Stimulated activated naive CD4-positive, alpha-beta T cell (primary cell): ENCODE data around the gene CLASP1.
"Not testable (repeated sequence)": the region's sequence is repeated elsewhere in the genome, so short reads cannot be mapped to it uniquely, and the experiment has no call there.

Source experiments
- DNase-seq, 6 experiments: peaks; one replicate each; lab custom pipeline; 2025; lab: John Stamatoyannopoulos, UW

CLASP1 gene

GRCh38 chr2:121374412-121375075, 274.7 kb downstream of the CLASP1 start:
- DNase-seq = not testable (repeated sequence)

GRCh38 chr2:121372721-121373353, 276.4 kb downstream of the CLASP1 start:
- no peak for DNase-seq

- DNase-seq = no peak
Observed at GRCh38 chr2:121372082-121372481, 277.2 kb downstream of the CLASP1 start.

- DNase-seq = no peak
Observed at GRCh38 chr2:121368836-121369235, 280.4 kb downstream of the CLASP1 start.

GRCh38 chr2:121368155-121368554, 281.1 kb downstream of the CLASP1 start:
- no peak for DNase-seq

GRCh38 chr2:121367246-121367900, 281.9 kb downstream of the CLASP1 start:
- no peak for DNase-seq

GRCh38 chr2:121366040-121366439, 283.2 kb downstream of the CLASP1 start:
- no peak for DNase-seq

GRCh38 chr2:121365061-121365460, 284.2 kb downstream of the CLASP1 start:
- DNase-seq = no peak

- no peak for DNase-seq
Observed at GRCh38 chr2:121363632-121364420, 285.4 kb downstream of the CLASP1 start.

- no peak for DNase-seq
Observed at GRCh38 chr2:121362774-121363173, 286.5 kb downstream of the CLASP1 start.

GRCh38 chr2:121362226-121362625, 287.0 kb downstream of the CLASP1 start:
- no peak for DNase-seq

GRCh38 chr2:121360566-121361300, 288.5 kb downstream of the CLASP1 start:
- DNase-seq = no peak

- no peak for DNase-seq
Observed at GRCh38 chr2:121359716-121360565, 289.3 kb downstream of the CLASP1 start.

- DNase-seq = no peak
Observed at GRCh38 chr2:121359170-121359569, 290.1 kb downstream of the CLASP1 start.

- DNase-seq = no peak
Observed at GRCh38 chr2:121358291-121358690, 291.0 kb downstream of the CLASP1 start.

GRCh38 chr2:121356058-121356640, 293.1 kb downstream of the CLASP1 start:
- DNase-seq = no peak

- DNase-seq = no peak
Observed at GRCh38 chr2:121355488-121355887, 293.8 kb downstream of the CLASP1 start.

- DNase-seq = no peak
Observed at GRCh38 chr2:121351521-121352318, 297.5 kb downstream of the CLASP1 start.

GRCh38 chr2:121350890-121351289, 298.4 kb downstream of the CLASP1 start:
- no peak for DNase-seq

GRCh38 chr2:121350402-121350775, 298.9 kb downstream of the CLASP1 start:
- DNase-seq = no peak
